Measurements from ENCODE around the gene MEN1.

Gene MEN1

DNA sequence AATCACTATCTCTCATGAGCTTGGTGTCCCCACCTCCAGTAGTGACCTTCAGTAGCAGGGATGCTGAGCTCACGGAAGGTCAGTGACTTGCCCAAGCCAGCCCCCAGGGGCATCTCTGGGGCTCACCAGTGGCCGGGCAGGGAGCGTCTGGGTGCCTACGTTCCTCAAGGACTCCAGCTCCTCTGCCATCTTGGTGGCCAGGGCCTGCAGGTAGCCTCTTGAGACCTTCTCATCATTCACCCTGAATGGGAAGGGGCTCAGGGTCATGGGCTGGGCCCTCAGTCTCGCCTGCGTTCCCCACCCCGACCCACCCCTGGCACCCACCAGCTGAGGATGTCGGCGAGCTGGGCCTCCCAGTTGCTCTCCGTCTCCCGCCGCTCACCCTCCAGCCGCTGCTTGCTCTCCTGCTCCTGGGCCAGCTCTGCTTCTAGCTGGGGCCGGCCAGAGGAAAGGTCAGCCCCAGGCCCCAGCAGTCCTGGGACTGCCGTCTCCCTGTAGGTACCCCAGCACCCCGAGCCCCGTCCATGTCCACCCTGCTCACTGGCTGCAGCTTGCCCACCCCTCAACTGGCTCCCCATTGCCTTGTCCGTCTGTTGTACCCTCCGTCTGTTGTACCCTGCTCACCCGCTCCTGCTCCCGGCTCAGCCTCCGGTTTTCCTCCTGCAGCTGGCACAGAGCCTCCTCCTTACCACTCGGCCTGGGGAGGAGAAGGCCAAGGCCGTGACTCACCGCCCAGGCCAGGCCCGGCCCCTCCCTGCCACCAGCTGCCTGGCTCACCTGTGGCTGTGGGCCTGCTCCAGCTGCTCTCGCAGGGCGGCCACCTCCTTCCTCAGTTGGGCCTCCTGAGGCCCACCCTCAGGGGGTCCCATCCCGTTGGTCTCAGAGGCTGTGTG lies 24.6 kb upstream of the MEN1 start:
- TF ChIP-seq CTCF (IDR thresholded peaks at IDR 0.05; ENCODE audit: low read depth, low read length, missing control alignments) = no peak
- no peak overlapping the region for H3K4me3 ChIP-seq (ENCODE audit: low read depth, low read length)
- no peak for DNase-seq (ENCODE audit: low read depth)

GRCh38 chr11:64834031-64834722 lies 23.8 kb upstream of the MEN1 start:
- no peak overlapping the region for H3K4me3 ChIP-seq (ENCODE audit: low read depth, low read length)
- DNase-seq (ENCODE audit: low read depth) = no peak
- no peak for TF ChIP-seq CTCF (IDR thresholded peaks at IDR 0.05; ENCODE audit: low read depth, low read length, missing control alignments)

- no peak for DNase-seq (ENCODE audit: low read depth)
- no peak for TF ChIP-seq CTCF (IDR thresholded peaks at IDR 0.05; ENCODE audit: low read depth, low read length, missing control alignments)
- no peak overlapping the region for H3K4me3 ChIP-seq (ENCODE audit: low read depth, low read length)
Observed at GRCh38 chr11:64833509-64833908, 23.2 kb upstream of the MEN1 start.

GRCh38 chr11:64833198-64833502 lies 22.8 kb upstream of the MEN1 start:
- no peak for DNase-seq (ENCODE audit: low read depth)
- TF ChIP-seq CTCF (IDR thresholded peaks at IDR 0.05; ENCODE audit: low read depth, low read length, missing control alignments) = no peak
- no peak overlapping the region for H3K4me3 ChIP-seq (ENCODE audit: low read depth, low read length)

DNA sequence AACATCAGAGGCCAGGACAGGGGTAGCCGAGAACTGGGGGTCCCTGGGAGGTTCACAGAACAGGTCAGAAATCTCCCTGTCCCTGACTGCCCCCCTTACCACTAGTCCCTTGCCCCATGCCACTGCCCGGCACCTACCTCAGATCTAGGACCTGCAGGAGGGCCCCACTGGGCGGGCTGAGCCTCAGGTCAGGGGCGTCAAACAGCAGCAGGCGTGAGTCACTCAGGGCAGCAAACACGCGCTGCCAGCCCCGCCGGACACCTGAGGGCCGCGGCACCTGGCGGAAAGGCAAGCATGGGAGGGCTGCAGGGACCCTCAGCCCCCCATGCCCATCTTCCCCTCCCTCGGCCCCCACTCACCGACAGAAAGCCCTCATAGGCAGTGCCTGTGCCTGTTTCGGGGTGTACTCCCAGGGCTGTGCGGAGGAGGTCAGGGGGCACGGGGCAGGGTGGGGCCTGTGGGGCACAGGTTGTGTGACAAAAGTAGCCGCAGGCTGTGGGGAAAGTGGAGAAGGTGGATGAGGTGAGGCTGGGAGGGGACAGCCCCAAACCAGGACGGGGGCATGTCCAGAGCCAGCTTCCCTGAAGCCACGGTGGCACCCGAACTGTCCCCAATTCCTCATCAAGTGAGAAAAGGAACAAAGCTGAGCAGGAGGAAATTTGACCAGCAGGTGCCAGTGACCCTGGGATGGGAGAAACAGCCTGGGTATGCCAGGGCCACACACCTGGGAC lies 22.3 kb upstream of the MEN1 start:
- TF ChIP-seq CTCF (IDR thresholded peaks at IDR 0.05; ENCODE audit: low read depth, low read length, missing control alignments) = no peak
- no peak for DNase-seq (ENCODE audit: low read depth)

GRCh38 chr11:64831411-64831891 lies 21.1 kb upstream of the MEN1 start:
- no peak overlapping the region for H3K4me3 ChIP-seq (ENCODE audit: low read depth, low read length)
- no peak for DNase-seq (ENCODE audit: low read depth)
- TF ChIP-seq CTCF (IDR thresholded peaks at IDR 0.05; ENCODE audit: low read depth, low read length, missing control alignments) = no peak

More for the DNA sequence above, 22.3 kb upstream of the MEN1 start:
- no peak overlapping the region for H3K4me3 ChIP-seq (ENCODE audit: low read depth, low read length)
